B cell (primary cell): ENCODE data around the gene CRTC1.

Source experiments
- EZH2 ChIP-seq: IDR thresholded peaks from 2 replicates; pipeline ENCODE4 v1.6.1; 2012; ENCODE audit warnings: borderline replicate concordance, low read depth, mild to moderate bottlenecking, moderate library complexity, low read length; ENCODE audit not compliant: insufficient read depth, poor library complexity, severe bottlenecking
- TF ChIP-seq, protein P1 (sequence below): fragments of 200-600 bp; IDR thresholded peaks from one replicate; pipeline ENCODE4 v1.8.0; 2022; ENCODE audit warnings: antibody characterized with exemption, mild to moderate bottlenecking

DNA sequence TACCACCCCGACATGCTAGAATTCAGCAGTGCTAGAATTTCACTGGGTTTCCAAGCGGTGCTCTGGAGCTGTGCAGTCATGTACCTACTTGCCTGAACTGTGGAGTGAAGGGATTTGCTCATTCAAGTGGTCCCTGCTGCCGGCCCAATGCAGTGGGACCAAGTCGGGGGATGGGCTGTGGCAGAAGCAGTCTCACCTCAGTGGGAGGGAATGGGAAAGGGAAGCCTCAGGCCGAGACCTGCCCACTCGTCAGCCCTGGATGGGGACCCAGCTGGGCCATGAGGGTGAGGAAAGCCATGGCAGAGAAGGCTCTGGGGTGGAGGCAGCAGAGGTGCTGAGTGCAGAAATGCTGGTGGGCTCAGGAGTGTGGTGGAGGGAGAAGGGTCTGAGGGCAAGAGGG, 31.7 kb upstream of the CRTC1 start:
- TF ChIP-seq EZH2 = no peak
- TF ChIP-seq, protein P1, sequence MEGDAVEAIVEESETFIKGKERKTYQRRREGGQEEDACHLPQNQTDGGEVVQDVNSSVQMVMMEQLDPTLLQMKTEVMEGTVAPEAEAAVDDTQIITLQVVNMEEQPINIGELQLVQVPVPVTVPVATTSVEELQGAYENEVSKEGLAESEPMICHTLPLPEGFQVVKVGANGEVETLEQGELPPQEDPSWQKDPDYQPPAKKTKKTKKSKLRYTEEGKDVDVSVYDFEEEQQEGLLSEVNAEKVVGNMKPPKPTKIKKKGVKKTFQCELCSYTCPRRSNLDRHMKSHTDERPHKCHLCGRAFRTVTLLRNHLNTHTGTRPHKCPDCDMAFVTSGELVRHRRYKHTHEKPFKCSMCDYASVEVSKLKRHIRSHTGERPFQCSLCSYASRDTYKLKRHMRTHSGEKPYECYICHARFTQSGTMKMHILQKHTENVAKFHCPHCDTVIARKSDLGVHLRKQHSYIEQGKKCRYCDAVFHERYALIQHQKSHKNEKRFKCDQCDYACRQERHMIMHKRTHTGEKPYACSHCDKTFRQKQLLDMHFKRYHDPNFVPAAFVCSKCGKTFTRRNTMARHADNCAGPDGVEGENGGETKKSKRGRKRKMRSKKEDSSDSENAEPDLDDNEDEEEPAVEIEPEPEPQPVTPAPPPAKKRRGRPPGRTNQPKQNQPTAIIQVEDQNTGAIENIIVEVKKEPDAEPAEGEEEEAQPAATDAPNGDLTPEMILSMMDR = no peak
